Stimulated activated CD8-positive, alpha-beta memory T cell treated with anti-CD3 and anti-CD28 coated beads, Interleukin-15, amount 100 ng/mL, for 1 hour (primary cell): ENCODE data around the gene CCSER1.
"Not testable (repeated sequence)": the region's sequence is repeated elsewhere in the genome, so short reads cannot be mapped to it uniquely, and the experiment has no call there.

Experiments
- DNase-seq: peaks from one replicate; pipeline ENCODE4 v3.0.0-alpha.2; 2020; ENCODE audit warnings: low read depth

CCSER1 gene

GRCh38 chr4:90840828-90841227 lies 713.6 kb downstream of the CCSER1 start:
- DNase-seq: no peak

- DNase-seq: no peak
These were observed 714.5 kb downstream of the CCSER1 start for GRCh38 chr4:90841676-90842075.

- no peak for DNase-seq
These were observed 715.8 kb downstream of the CCSER1 start for GRCh38 chr4:90842960-90843359.

DNA sequence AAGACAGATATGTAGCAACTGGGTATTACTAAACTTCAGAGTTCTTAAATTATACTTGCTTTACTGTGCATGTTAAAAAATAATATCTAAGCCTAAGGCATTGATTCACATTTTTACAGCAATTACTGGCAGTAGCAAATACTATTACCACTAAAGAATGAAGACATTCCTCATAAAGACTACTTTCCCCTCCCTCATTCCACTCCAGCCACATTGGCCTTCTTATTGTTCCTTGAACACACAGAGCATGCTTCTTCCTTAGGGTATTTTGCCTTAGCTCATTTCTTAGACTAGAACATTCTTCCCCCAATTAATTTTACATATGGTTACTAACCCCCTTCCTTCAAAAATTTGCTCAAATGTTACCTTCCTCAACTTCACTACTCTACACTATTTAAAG lies 717.0 kb downstream of the CCSER1 start:
- DNase-seq: no peak

DNA sequence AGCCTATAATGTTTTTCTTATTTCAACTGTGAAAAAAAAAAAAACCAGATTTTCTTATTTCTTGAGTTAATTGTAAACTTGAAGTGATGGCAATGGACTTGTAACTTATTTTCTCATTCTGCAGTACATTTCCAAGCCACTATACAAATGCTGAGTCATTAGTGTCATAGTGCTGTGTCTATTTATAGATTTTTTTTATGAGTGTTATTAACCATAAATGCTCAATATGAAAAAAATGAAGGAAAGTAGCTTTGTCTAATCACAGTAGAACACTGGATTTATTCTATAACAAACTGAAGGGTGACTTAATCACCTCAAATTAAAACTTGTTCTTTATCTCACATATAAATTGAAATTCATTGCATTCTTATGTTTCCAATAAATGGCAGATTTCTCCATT lies 718.6 kb downstream of the CCSER1 start:
- DNase-seq: no peak

DNA sequence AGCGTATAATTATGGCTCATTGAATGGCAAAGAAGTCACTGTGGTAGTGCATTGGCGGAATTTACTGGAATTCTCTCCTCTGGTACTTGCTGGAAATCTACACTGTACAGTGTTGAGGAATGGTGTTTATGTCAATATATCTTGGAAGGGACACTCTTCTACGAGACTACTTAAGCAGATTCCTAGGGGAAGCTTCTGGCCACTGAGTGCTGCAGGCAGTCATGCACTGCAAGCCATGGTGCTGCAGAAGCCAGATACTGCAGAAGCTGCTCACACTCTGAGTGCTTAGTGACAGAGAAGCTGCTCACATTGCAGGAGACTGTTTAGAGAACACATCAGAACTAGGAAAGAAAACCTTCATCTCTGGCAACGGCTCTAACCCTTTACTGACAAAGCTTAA lies 725.0 kb downstream of the CCSER1 start:
- no peak for DNase-seq

DNA sequence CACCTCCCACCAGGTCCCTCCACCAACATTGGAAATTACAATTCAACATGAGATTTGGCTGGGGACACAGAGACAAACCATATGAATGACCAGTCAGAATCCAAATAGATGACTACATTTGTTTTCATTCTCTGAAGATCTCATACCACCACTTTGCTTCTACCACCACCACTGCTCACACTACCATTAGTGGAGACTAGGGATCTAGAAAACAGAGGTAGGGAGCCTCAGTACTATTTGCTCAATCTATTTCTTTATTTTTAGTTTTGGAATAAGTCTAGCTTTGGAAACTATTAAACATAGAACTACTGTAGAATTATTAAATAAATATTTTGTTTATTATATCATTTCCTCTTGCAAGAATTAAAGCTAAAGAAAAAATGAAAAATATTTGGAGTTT lies 727.9 kb downstream of the CCSER1 start:
- DNase-seq: no peak

DNA sequence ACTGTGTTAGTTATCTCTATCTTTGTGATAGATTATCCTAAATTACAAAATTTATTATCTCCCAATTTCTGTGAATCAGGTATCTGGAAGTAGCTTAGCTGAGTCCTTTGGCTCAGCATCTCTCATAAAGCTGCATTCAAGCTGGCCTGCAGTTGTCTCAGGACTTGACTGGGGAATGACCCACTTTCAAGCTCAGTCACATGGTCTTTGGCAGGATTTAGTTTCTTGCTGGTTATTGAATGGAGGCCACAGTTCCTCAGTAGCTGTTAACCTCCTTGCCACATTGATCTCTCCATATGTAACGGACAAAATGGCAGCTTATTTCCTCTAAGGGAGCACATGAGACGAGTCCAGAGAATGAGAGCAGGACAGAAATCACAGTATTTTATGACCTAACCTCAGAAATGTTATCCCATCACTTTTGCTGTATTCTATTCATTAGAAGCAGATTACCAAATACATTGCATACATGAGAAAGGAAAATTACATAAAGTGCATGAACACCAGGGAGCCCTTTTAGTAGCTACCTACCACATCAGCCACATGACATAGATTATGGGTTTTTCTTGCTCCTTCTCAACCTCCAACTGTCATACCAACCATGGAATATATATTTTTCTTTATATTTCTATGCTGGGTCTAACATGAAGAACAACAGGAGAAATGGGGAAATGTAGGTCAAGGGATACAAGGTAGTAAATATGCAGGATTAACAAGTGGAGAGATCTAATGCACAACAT lies 730.1 kb downstream of the CCSER1 start:
- no peak for DNase-seq

DNA sequence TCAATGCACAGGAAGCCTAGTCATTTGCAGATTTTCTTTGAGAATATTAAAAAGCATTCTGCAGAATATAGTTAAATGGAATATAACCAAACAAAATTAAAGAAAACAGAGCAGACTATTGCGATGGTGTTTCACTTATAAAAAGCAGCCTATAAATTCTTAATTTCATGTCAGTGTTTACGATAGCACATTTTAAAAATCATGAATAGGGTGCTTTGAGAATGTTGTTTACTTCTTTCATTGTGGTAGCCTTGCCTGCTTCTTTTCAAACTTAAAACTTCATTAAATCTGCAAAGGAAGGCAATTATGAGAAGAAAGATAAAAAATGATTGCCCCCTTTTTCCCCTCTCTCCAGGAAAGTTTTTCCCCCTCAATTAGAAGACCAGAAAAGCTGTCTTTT lies 748.6 kb downstream of the CCSER1 start:
- no peak for DNase-seq

- no peak for DNase-seq
These were observed 749.1 kb downstream of the CCSER1 start for GRCh38 chr4:90876296-90876695.

DNA sequence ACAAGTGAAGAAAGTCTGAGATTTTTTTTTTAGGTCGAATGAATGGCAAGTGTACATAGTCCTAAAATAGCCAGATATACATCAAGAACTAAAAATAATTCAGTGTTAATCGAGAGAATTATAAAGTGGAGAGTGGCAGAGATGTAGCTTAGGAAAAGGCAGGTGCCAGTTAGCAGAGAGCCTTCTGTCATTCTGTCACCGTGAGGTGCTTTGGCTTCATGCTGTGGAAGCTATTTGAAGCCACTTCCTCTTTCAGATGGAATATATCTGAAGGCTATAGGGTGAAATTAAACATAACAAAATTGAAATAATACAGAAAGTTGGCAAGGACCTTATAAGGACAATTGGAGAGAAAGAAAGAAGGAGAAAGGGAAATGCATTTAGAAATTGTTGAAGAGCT lies 756.3 kb downstream of the CCSER1 start:
- no peak for DNase-seq

DNA sequence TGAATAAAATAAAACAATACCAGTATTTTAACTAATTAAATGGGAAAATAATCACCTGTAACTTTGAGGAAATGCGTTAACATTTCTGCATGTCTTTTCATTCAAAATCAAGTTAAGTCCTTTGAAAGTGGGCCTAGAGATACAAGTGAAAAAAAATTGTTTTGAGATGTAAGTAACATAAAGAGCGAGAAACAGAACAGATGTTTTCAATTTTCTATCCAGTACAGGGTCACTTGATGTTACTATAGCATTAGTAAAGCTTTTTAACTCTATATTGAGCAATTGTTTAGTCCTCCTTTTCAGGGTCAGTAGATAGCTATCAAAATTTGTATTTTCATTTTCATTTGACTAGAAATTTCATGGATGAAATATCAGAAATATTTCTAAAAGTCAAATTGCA lies 761.4 kb downstream of the CCSER1 start:
- DNase-seq: no peak

DNA sequence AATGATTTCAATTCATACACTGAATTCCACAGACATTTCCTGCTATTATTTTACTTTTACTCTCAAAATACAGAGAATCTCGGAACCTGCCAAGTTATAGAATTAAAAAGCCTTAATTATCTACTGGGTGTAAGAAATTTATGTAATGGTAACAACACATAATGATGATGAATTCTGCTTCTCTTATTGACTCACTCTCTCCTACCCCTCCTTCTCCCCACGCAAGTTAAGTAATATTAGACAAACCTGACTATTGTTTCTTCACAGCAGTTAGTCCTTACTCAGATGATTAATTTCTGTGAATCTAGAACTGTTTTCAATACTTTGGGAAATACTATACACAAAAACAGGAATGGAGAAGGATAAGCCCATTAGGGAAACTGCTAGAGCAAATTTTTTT lies 762.0 kb downstream of the CCSER1 start:
- DNase-seq: no peak

GRCh38 chr4:90903413-90903812 lies 776.2 kb downstream of the CCSER1 start:
- not testable (repeated sequence) for DNase-seq

DNA sequence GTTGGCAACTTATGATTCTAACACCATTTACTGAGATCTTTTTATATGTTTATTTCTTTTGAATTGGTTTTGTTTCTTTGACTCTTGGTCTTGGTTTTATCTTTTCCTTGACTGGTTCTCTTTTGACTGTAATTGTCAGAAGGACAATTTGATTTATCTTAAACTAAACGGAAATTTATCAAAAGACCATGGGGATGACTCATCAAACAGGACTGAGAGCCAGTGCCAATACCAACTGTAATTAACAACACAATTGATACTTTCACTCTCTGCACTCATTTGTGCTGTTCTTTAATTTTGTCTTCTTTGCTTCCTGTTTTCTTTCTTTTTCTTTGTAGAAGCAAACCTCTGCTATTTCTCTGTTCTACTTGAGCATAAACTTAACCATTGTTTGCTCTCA lies 776.8 kb downstream of the CCSER1 start:
- no peak for DNase-seq

DNA sequence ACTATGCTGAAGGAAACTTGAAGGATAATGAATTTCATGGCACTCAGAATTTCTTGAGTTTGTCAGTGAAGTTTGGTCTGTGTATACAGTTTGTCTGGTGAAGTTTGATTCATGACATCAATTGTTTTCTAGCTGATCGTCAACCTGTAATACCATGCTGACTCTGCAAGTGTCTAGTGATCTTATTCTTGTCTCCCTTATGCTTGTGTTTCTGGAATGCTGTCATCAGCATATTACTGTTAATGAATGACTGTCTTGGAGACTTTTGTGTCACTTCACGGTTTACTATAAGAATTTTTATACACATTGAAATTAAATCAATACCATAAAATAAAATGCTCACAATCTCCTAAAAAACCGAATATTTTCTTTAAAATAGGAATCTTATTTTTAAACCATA lies 779.0 kb downstream of the CCSER1 start:
- no peak for DNase-seq

DNA sequence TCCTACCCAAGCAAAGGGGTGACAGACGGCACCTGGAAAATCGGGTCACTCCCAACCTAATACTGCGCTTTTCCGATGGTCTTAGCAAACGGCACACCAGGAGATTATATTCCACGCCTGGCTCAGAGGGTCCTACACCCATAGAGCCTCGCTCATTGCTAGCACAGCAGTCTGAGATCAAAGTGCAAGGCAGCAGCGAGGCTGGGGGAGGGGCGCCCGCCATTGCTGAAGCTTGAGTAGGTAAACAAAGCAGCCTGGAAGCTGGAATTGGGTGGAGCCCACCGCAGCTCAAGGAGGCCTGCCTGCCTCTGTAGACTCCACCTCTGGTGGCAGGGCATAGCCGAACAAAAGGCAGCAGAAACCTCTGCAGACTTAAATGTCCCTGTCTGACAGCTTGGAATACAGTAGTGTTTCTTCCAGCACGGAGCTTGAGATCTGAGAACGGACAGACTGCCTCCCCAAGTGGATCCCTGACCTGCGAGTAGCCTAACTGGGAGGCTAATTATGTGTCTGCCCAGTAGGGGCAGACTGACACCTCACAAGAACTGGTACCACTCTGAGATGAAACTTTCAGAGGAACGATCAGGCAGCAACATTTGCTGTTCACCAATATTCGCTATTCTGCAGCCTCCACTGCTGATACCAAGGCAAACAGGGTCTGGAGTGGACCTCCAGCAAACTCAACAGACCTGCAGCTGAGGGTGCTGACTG lies 784.7 kb downstream of the CCSER1 start:
- not testable (repeated sequence) for DNase-seq

DNA sequence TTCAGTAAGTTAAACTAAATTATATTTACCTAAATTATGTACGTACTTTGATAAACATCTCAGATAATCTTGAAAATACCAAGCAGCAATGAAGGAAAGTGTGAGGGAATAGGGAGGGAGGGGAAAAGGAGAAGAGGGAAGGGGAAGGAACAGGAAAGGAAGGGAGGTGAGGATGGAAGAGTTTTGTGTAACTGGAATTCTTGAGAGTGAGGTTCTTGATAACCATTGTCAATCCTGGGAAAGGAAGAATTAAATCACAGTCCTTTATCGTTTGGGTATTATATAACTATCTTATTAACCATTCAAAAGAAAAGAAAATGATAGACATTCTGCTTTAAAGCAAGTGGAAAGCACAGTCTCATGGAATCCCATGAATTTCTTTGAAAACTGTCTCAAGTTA lies 795.0 kb downstream of the CCSER1 start:
- no peak for DNase-seq

DNA sequence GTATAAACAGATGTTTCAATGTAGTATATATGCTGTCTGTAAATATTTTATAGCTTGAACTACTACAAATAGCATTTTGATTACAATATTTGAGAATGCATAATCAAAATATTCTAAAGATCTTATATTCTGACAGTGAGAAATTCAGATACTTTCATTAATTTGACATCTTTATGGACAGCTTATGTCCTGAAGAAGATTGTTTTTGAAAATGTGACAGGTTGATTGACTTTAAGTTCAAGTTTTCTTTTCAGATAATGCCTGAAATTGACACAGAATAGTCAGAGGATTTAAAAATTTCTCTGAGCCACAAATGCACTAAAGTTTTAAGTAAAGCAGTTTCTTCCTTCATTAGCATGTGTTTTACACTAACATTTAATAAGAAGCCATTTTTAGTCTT lies 799.8 kb downstream of the CCSER1 start:
- no peak for DNase-seq

DNA sequence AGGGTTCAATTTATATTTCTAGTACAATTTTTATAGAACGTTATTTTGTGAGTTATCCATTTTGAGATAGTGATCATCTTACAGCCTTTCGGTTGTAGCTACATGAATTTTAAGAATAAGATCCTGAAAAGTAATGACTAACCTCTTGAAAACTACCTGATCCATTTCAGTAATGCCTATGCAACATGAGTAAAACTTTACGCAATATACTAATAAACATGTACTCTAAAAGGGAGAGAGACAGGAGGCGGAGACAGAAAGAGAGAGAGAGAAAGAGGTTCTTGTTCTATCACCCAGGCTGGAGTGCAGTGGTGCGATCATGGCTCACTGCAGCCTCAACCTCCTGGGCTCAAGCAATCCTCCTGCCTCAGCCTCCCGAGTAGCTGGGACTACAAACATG lies 816.1 kb downstream of the CCSER1 start:
- DNase-seq: no peak

DNA sequence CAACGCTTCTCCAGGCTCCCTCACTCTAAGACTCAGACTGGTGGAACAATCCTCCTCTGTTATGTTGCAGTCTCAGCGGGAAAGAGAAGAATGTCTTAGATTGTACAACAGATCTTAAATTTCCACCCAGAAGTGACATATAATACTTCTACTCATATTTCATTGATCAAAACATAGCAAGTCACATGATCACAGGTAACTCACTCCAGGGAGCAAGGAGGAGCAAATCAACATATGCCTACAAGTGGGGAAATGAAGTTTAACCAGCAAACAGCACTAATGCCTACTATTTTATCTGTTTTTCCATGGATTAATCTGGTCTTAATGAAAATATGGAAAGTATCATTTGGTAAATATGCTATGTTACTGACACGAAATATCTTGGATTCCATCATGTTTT lies 819.8 kb downstream of the CCSER1 start:
- no peak for DNase-seq

- no peak for DNase-seq
These were observed 823.2 kb downstream of the CCSER1 start for GRCh38 chr4:90950385-90950841.

- DNase-seq: no peak
These were observed 823.8 kb downstream of the CCSER1 start for GRCh38 chr4:90951037-90951436.
